Fibroblast of the aortic adventitia (primary cell): ENCODE data around the gene HBEGF. TPM values are rescaled to one million over a fixed set of nuclear protein-coding genes. Genes with fewer than 3 reads are reported as not detected.

Experiments
- DNase-seq: peaks from one replicate; pipeline ENCODE4 v3.0.0-alpha.2; 2010; ENCODE audit warnings: low read depth
- H3K4me3 ChIP-seq: 2 replicates; pipeline ENCODE4 v1.5.1; 2011; ENCODE audit warnings: low read depth, mild to moderate bottlenecking, control low read depth, low read length, moderate library complexity
- total RNA-seq: library from RNA; depleted of rRNA; stranded (reverse); fragments of >200 nt; gene quantifications from 2 replicates; pipeline ENCODE4 v1.2.3, GENCODE V29; 2012; ENCODE audit warnings: low replicate concordance
- TF ChIP-seq, protein P1 (sequence below): IDR thresholded peaks from 2 replicates; pipeline ENCODE4 v1.5.1; 2011; ENCODE audit warnings: mild to moderate bottlenecking, low read length, control low read depth, inconsistent platforms; ENCODE audit not compliant: insufficient read depth

Gene HBEGF
- total RNA-seq, 1 donor: 0.90 TPM

DNA sequence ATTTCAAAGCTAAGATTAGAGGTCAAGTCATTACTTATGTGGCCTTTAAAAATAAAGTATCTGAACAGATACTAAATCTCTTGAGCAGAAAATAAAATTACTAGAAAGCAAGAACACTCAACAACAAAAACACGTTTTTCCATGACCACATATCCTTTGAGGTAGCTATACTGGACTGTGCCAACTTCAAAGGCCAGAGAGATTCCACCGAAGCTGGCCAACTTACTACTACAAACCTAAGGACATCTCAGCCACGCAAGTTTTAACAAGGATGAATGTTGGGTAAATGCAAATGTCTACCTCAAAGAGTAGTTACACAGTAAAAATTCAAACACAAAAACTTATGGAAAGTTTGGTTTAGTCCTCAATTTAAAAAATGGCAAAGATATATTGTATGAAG, 62.4 kb downstream of the HBEGF start:
- DNase-seq: no peak
- TF ChIP-seq, protein P1, sequence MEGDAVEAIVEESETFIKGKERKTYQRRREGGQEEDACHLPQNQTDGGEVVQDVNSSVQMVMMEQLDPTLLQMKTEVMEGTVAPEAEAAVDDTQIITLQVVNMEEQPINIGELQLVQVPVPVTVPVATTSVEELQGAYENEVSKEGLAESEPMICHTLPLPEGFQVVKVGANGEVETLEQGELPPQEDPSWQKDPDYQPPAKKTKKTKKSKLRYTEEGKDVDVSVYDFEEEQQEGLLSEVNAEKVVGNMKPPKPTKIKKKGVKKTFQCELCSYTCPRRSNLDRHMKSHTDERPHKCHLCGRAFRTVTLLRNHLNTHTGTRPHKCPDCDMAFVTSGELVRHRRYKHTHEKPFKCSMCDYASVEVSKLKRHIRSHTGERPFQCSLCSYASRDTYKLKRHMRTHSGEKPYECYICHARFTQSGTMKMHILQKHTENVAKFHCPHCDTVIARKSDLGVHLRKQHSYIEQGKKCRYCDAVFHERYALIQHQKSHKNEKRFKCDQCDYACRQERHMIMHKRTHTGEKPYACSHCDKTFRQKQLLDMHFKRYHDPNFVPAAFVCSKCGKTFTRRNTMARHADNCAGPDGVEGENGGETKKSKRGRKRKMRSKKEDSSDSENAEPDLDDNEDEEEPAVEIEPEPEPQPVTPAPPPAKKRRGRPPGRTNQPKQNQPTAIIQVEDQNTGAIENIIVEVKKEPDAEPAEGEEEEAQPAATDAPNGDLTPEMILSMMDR: no peak
- no peak overlapping the region for H3K4me3 ChIP-seq

Other genes starting within 250 kb of the HBEGF start
- gene PURA, start 232.5 kb downstream of the HBEGF start, total RNA-seq: 30.4 and 33.8 TPM in 2 replicates
- gene IGIP, start 220.7 kb downstream of the HBEGF start, total RNA-seq: 7.8 and 13.7 TPM in 2 replicates
- 35.8 and 43.4 TPM in 2 replicates for gene CYSTM1, start 171.4 kb downstream of the HBEGF start, total RNA-seq
- 31.2 and 60.2 TPM in 2 replicates for gene PFDN1, start 43.5 kb downstream of the HBEGF start, total RNA-seq
- gene SLC4A9, start 13.6 kb upstream of the HBEGF start, total RNA-seq: not detected in 2 replicates
- gene ANKHD1, start 55.2 kb upstream of the HBEGF start, total RNA-seq: 71.1 and 145 TPM in 2 replicates
- gene EIF4EBP3, start 201.1 kb upstream of the HBEGF start, total RNA-seq: 0.74 and 4.7 TPM in 2 replicates
- gene SRA1, start 210.9 kb upstream of the HBEGF start, total RNA-seq: 29.3 and 29.6 TPM in 2 replicates
- 16.1 and 17.5 TPM in 2 replicates for gene APBB3, start 218.0 kb upstream of the HBEGF start, total RNA-seq
- gene SLC35A4, start 218.2 kb upstream of the HBEGF start, total RNA-seq: 17.0 and 28.0 TPM in 2 replicates